H1 (cell line): Measurements from ENCODE around the gene NPAS4. TPM values are rescaled to one million over a fixed set of nuclear protein-coding genes. Genes with fewer than 3 reads are reported as not detected.
"Not testable (repeated sequence)": the region's sequence is repeated elsewhere in the genome, so short reads cannot be mapped to it uniquely, and the experiment has no call there.

Experiments
- CTCF ChIA-PET: fragments of 300-600 bp; sonication (Branson Sonifier 250); formaldehyde crosslinking; loops from one replicate; lab custom pipeline; 2021; ENCODE audit not compliant: partially characterized antibody; lab: Charles Lee
- POLR2A ChIA-PET: fragments of 300-600 bp; sonication (Branson Sonifier 250); formaldehyde crosslinking; loops from one replicate; lab custom pipeline; 2021; ENCODE audit warnings: inconsistent platforms; ENCODE audit not compliant: partially characterized antibody; lab: Charles Lee
- DNase-seq, 2 experiments: peaks; one replicate each; pipeline versions ENCODE4 v3.0.0 to v3.0.0-alpha.2; 2010 to 2022; ENCODE audit warnings: low spot score in 2 of 2, low read depth in 1 of 2, mixed read lengths in 1 of 2
- FAIRE-seq: peaks from 2 replicates; lab custom pipeline; 2011; peaks lifted over from hg19 to GRCh38; lab: Jason Lieb, UNC
- H2AFZ ChIP-seq: 2 replicates; pipeline ENCODE4 v1.8.1; 2012; ENCODE audit warnings: low read length, inconsistent platforms
- H2AK5ac ChIP-seq: 2 replicates; pipeline ENCODE4 v1.6.1; 2013; ENCODE audit warnings: low read depth, low read length
- H2BK120ac ChIP-seq: replicated peaks from 2 replicates; pipeline ENCODE3; 2013; ENCODE audit warnings: low read depth, low read length, inconsistent platforms
- H2BK12ac ChIP-seq: 2 replicates; pipeline ENCODE4 v1.6.1; 2013; ENCODE audit warnings: low read depth, low read length
- H2BK15ac ChIP-seq: 2 replicates; pipeline ENCODE4 v1.6.1; 2013; ENCODE audit warnings: low read length
- H2BK20ac ChIP-seq: 2 replicates; pipeline ENCODE4 v1.6.1; 2013; ENCODE audit warnings: low read length
- H2BK5ac ChIP-seq: 2 replicates; pipeline ENCODE4 v1.6.1; 2013; ENCODE audit warnings: low read depth, low read length
- H3K14ac ChIP-seq: 2 replicates; pipeline ENCODE4 v1.6.1; 2013; ENCODE audit warnings: inconsistent platforms; ENCODE audit not compliant: insufficient read length
- H3K18ac ChIP-seq: 2 replicates; pipeline ENCODE4 v1.6.1; 2013; ENCODE audit warnings: low read length; ENCODE audit errors: extremely low read depth
- H3K23ac ChIP-seq: 2 replicates; pipeline ENCODE4 v1.6.1; 2013; ENCODE audit warnings: inconsistent platforms; ENCODE audit not compliant: insufficient read length
- H3K23me2 ChIP-seq: 2 replicates; pipeline ENCODE4 v1.6.1; 2013; ENCODE audit warnings: low read depth, low read length
- H3K27ac ChIP-seq: 2 replicates; pipeline ENCODE4 v1.6.1; 2011; ENCODE audit warnings: low read depth, low read length, inconsistent platforms
- H3K27me3 ChIP-seq, 4 experiments: replicated peaks in 1 of 4; 1 replicate in 1 of 4; 2 replicates in 3 of 4; pipeline versions ENCODE4 v1.6.1 to v1.8.1; 2011 to 2013; ENCODE audit warnings: low read length in 3 of 4, mild to moderate bottlenecking in 3 of 4, inconsistent platforms in 2 of 4, mixed read lengths in 2 of 4, moderate library complexity in 1 of 4; ENCODE audit not compliant: control insufficient read depth in 3 of 4, insufficient read depth in 3 of 4; ENCODE audit errors: extremely low read depth in 1 of 4
- H3K36me3 ChIP-seq, 4 experiments: 2 replicates each; pipeline versions ENCODE4 v1.6.1 to v1.8.1; 2011 to 2013; ENCODE audit warnings: mild to moderate bottlenecking in 4 of 4, low read length in 3 of 4, moderate library complexity in 2 of 4, control low read depth in 1 of 4, inconsistent platforms in 1 of 4; ENCODE audit not compliant: insufficient read depth in 4 of 4, control insufficient read depth in 2 of 4
- H3K4ac ChIP-seq: replicated peaks from 2 replicates; pipeline ENCODE3; 2013; ENCODE audit warnings: low read length, low read depth, mixed read lengths, inconsistent platforms; ENCODE audit not compliant: insufficient read length
- H3K4me1 ChIP-seq, 4 experiments: replicated peaks in 1 of 4; 1 replicate in 1 of 4; 2 replicates in 3 of 4; pipeline versions ENCODE4 v1.6.1 to v1.8.1; 2011 to 2013; ENCODE audit warnings: low read length in 3 of 4, inconsistent platforms in 2 of 4, mixed read lengths in 1 of 4; ENCODE audit not compliant: insufficient read depth in 4 of 4, control insufficient read depth in 3 of 4
- H3K4me2 ChIP-seq, 2 experiments: 2 replicates each; pipeline versions ENCODE4 v1.6.1 to v1.8.1; 2011 to 2013; ENCODE audit warnings: low read depth in 2 of 2, low read length in 2 of 2, control low read depth in 1 of 2, inconsistent platforms in 1 of 2, mild to moderate bottlenecking in 1 of 2; ENCODE audit not compliant: insufficient read depth in 1 of 2
- H3K4me3 ChIP-seq, 4 experiments: fragments of 200-600, 300-600 bp in 1 of 4; sonication (generic), shearing (Covaris generic), sonication (Bioruptor Twin) in 1 of 4; 2 replicates each; pipeline versions ENCODE4 v1.5.1 to v1.8.1; 2011 to 2016; ENCODE audit warnings: low read length in 4 of 4, low read depth in 3 of 4, control low read depth in 2 of 4, inconsistent platforms in 2 of 4, mild to moderate bottlenecking in 2 of 4, mixed read lengths in 1 of 4, moderate library complexity in 1 of 4; ENCODE audit not compliant: insufficient read depth in 2 of 4; ENCODE audit errors: extremely low read depth in 1 of 4
- H3K56ac ChIP-seq: replicated peaks from 2 replicates; pipeline ENCODE3; 2013; ENCODE audit warnings: low read depth, mild to moderate bottlenecking, mixed read lengths, low read length, inconsistent platforms; ENCODE audit not compliant: insufficient read length
- H3K79me1 ChIP-seq: 2 replicates; pipeline ENCODE4 v1.6.1; 2013; ENCODE audit warnings: low read depth, low read length, control low read depth
- H3K79me2 ChIP-seq, 2 experiments: 2 replicates each; pipeline versions ENCODE4 v1.6.1 to v1.8.1; 2012 to 2013; ENCODE audit warnings: low read length in 2 of 2, mild to moderate bottlenecking in 2 of 2, inconsistent platforms in 1 of 2; ENCODE audit not compliant: insufficient read depth in 2 of 2, control insufficient read depth in 1 of 2
- H3K9ac ChIP-seq, 4 experiments: replicated peaks in 1 of 4; 1 replicate in 1 of 4; 2 replicates in 3 of 4; pipeline versions ENCODE4 v1.6.1 to v1.8.1; 2011 to 2013; ENCODE audit warnings: low read depth in 3 of 4, low read length in 3 of 4, control low read depth in 2 of 4, mild to moderate bottlenecking in 2 of 4, moderate library complexity in 2 of 4, inconsistent platforms in 1 of 4; ENCODE audit errors: extremely low read depth in 1 of 4
- H3K9me3 ChIP-seq, 2 experiments: 2 replicates each; pipeline versions ENCODE4 v1.6.1 to v1.8.1; 2012 to 2013; ENCODE audit warnings: mild to moderate bottlenecking in 2 of 2, moderate library complexity in 2 of 2, control low read depth in 1 of 2, inconsistent platforms in 1 of 2, low read depth in 1 of 2, low read length in 1 of 2, mixed read lengths in 1 of 2; ENCODE audit not compliant: insufficient read depth in 2 of 2
- H4K20me1 ChIP-seq, 2 experiments: replicated peaks in 1 of 2; 2 replicates each; pipeline versions ENCODE3 to v1.8.1; 2011 to 2013; ENCODE audit warnings: inconsistent platforms in 2 of 2, low read length in 2 of 2, mild to moderate bottlenecking in 1 of 2; ENCODE audit not compliant: insufficient read depth in 2 of 2, control insufficient read depth in 1 of 2
- H4K5ac ChIP-seq: 2 replicates; pipeline ENCODE4 v1.6.1; 2013; ENCODE audit warnings: low read length, low read depth, mixed read lengths, inconsistent platforms; ENCODE audit not compliant: insufficient read length
- H4K8ac ChIP-seq: 2 replicates; pipeline ENCODE4 v1.8.0; 2013; ENCODE audit warnings: mild to moderate bottlenecking, moderate library complexity, low read length, inconsistent platforms; ENCODE audit not compliant: insufficient read depth; ENCODE audit errors: extremely low read depth
- H4K91ac ChIP-seq: replicated peaks from 2 replicates; pipeline ENCODE3; 2013; ENCODE audit warnings: low read length, mixed read lengths, inconsistent platforms; ENCODE audit not compliant: insufficient read length
- WGBS, 2 experiments: shearing (Covaris generic) in 1 of 2; methylation state at CpG; one replicate each; pipeline versions ENCODE4 v1.1.6 to v1.1.7; 2013 to 2015; ENCODE audit warnings: low lambda C conversion rate in 2 of 2, mixed read lengths in 2 of 2, inconsistent platforms in 1 of 2, low coverage in 1 of 2, missing lambda C conversion rate in 1 of 2; ENCODE audit not compliant: insufficient replicate concordance in 2 of 2, insufficient coverage in 1 of 2, insufficient read length in 1 of 2; ENCODE audit errors: extremely low coverage in 1 of 2, missing lambda C conversion rate in 1 of 2; 5-methylcytosine and 5-hydroxymethylcytosine counted together
- polyA plus RNA-seq, 7 experiments: library from polyadenylated mRNA; depleted of rRNA in 3 of 7; stranded (reverse) in 5 of 7; unstranded in 2 of 7; fragments of >200 nt in 5 of 7; fragments of 200-250 nt in 2 of 7; gene quantifications; 1 replicate in 5 of 7; 2 replicates in 1 of 7; 4 replicates in 1 of 7; pipeline versions ENCODE4 v1.2.1 to v1.2.3, GENCODE V29; 2011 to 2013; ENCODE audit warnings: missing spikeins in 2 of 7, mixed read lengths in 2 of 7
- total RNA-seq: library from RNA; stranded (reverse); fragmentation: NEBNext Ultra II Directional; extraction: Animal tissue kit (Norgen Biotek cat#: 25700); gene quantifications from 2 replicates; pipeline ENCODE4 v1.2.1, GENCODE V29; 2021

NPAS4 gene
- total and polyA plus RNA-seq, 2 of the 8 experiments (the other 6 are each of a cell fraction or from before 2014, with no cell fraction given): 0.73 to 0.99 TPM

- H2BK12ac ChIP-seq, H4K8ac ChIP-seq, H4K5ac ChIP-seq, H3K23ac ChIP-seq, H3K9ac ChIP-seq, H2BK5ac ChIP-seq, H2AK5ac ChIP-seq, FAIRE-seq, H3K79me1 ChIP-seq, H4K91ac ChIP-seq, H3K18ac ChIP-seq, H2BK15ac ChIP-seq, H3K23me2 ChIP-seq, H3K4me1 ChIP-seq, H2AFZ ChIP-seq, H3K27ac ChIP-seq, DNase-seq, H4K20me1 ChIP-seq, H3K56ac ChIP-seq, H3K14ac ChIP-seq, H3K4ac ChIP-seq, H3K79me2 ChIP-seq, H3K27me3 ChIP-seq, H2BK120ac ChIP-seq, H3K4me3 ChIP-seq, H2BK20ac ChIP-seq, H3K4me2 ChIP-seq: not testable (repeated sequence)
- Histone ChIP-seq H3K36me3 (peaks cover 8 to 18% (median 14%) of the 10 kb centered on the region in 4 experiments; a peak in 7 of 8 replicates), H3K9me3 (peaks cover 15 to 16% of the 10 kb centered on the region in 2 experiments)
- 93% methylated on average over 17 of the region's 29 CpGs; no CpG with 5 or more reads in 1 of the 2 experiments for WGBS, 2 experiments
- ChIA-PET CTCF (interaction anchor here (0.6 to 13.7 kb wide), 17 partner anchors 10 to 1345 kb away, joined by 3 to 259 read pairs (median 4); partner anchors contain the start of gene NPAS4), POLR2A (interaction anchor here (0.7 to 2.3 kb wide), 6 partner anchors 19 to 241 kb away, joined by 3 to 15 read pairs (median 4); partner anchors contain the start of genes DPP3 and NPAS4)
Observed at GRCh38 chr11:66440101-66440939, 19.5 kb downstream of the NPAS4 start.
